Skeletal muscle tissue (tissue), 4 donors: ENCODE measurements around the gene RNF141. TPM values are rescaled to one million over a fixed set of nuclear protein-coding genes. Genes with fewer than 3 reads are reported as not detected.

Source experiments
- H3K27ac ChIP-seq: one replicate; pipeline ENCODE4 v1.7.0; 2013; ENCODE audit warnings: mild to moderate bottlenecking, low read depth, low read length, inconsistent platforms
- H3K27me3 ChIP-seq, 3 donors: one replicate each; pipeline ENCODE4 v1.7.0; 2013; ENCODE audit warnings: low read length in 3 of 3; ENCODE audit not compliant: control insufficient read depth in 3 of 3, insufficient read depth in 3 of 3
- H3K36me3 ChIP-seq, 3 donors: one replicate each; pipeline ENCODE4 v1.7.0; 2013; ENCODE audit warnings: low read length in 3 of 3; ENCODE audit not compliant: control insufficient read depth in 3 of 3, insufficient read depth in 3 of 3
- H3K4me1 ChIP-seq, 3 donors: one replicate each; pipeline ENCODE4 v1.7.0; 2013; ENCODE audit warnings: low read length in 3 of 3, mild to moderate bottlenecking in 3 of 3; ENCODE audit not compliant: control insufficient read depth in 3 of 3, insufficient read depth in 3 of 3
- H3K4me3 ChIP-seq, 3 donors: one replicate each; pipeline ENCODE4 v1.7.0; 2013; ENCODE audit warnings: low read length in 3 of 3
- H3K9ac ChIP-seq, 3 donors: one replicate each; pipeline ENCODE4 v1.7.0; 2013; ENCODE audit warnings: low read length in 3 of 3, mild to moderate bottlenecking in 3 of 3, moderate library complexity in 2 of 3, low read depth in 1 of 3
- H3K9me3 ChIP-seq, 3 donors: one replicate each; pipeline ENCODE4 v1.7.0; 2013; ENCODE audit warnings: low read length in 3 of 3; ENCODE audit not compliant: control insufficient read depth in 3 of 3
- total RNA-seq: library from RNA; depleted of rRNA; stranded (reverse); fragments of >200 nt; gene quantifications from one replicate; pipeline ENCODE4 v1.2.3, GENCODE V29; 2014
- donor health status: Osteomylitis.

Gene RNF141
- total RNA-seq, 1 donor from 2014 or later: 20.4 TPM

GRCh38 chr11:10564030-10564429, 23.0 kb upstream of the RNF141 start:
- H3K27me3 ChIP-seq: no peaks in the 10 kb centered on the region
- H3K9ac ChIP-seq: no peak overlapping the region
- no peaks in the 10 kb centered on the region for H3K9me3 ChIP-seq
- peaks cover 2 to 5% (median 2%) of the 10 kb centered on the region in 3 donors for H3K4me1 ChIP-seq
- no peak overlapping the region for H3K27ac ChIP-seq
- H3K4me3 ChIP-seq: no peak overlapping the region
- no peaks in the 10 kb centered on the region for H3K36me3 ChIP-seq

- Histone ChIP-seq H3K4me1 (peaks cover 0 to 5% (median 0%) of the 10 kb centered on the region in 3 donors), H3K36me3 (no peaks in the 10 kb centered on the region), H3K9ac (no peak overlapping the region), H3K4me3 (no peak overlapping the region), H3K27me3 (no peaks in the 10 kb centered on the region), H3K9me3 (no peaks in the 10 kb centered on the region), H3K27ac (no peak overlapping the region)
Observed at GRCh38 chr11:10561947-10562346, 21.0 kb upstream of the RNF141 start.

GRCh38 chr11:10561043-10561818, 20.2 kb upstream of the RNF141 start:
- H3K4me1 ChIP-seq: peaks cover 0 to 5% (median 0%) of the 10 kb centered on the region in 3 donors
- no peaks in the 10 kb centered on the region for H3K27me3 ChIP-seq
- H3K4me3 ChIP-seq: no peak overlapping the region
- no peaks in the 10 kb centered on the region for H3K9me3 ChIP-seq
- H3K36me3 ChIP-seq: no peaks in the 10 kb centered on the region
- no peak overlapping the region for H3K9ac ChIP-seq
- no peak overlapping the region for H3K27ac ChIP-seq

- Histone ChIP-seq H3K4me3 (no peak overlapping the region), H3K27me3 (no peaks in the 10 kb centered on the region), H3K4me1 (peaks cover 0 to 5% (median 0%) of the 10 kb centered on the region in 3 donors), H3K36me3 (no peaks in the 10 kb centered on the region), H3K27ac (no peak overlapping the region), H3K9me3 (no peaks in the 10 kb centered on the region), H3K9ac (no peak overlapping the region)
Observed at GRCh38 chr11:10558288-10558687, 17.3 kb upstream of the RNF141 start.

GRCh38 chr11:10556590-10556989, 15.6 kb upstream of the RNF141 start:
- H3K36me3 ChIP-seq: no peaks in the 10 kb centered on the region
- H3K9me3 ChIP-seq: no peaks in the 10 kb centered on the region
- H3K4me3 ChIP-seq: no peak overlapping the region
- no peaks in the 10 kb centered on the region for H3K27me3 ChIP-seq
- peaks cover 0 to 5% (median 0%) of the 10 kb centered on the region in 3 donors for H3K4me1 ChIP-seq
- H3K9ac ChIP-seq: no peak overlapping the region
- no peak overlapping the region for H3K27ac ChIP-seq

- no peaks in the 10 kb centered on the region for H3K36me3 ChIP-seq
- H3K27ac ChIP-seq: no peak overlapping the region
- H3K9me3 ChIP-seq: no peaks in the 10 kb centered on the region
- H3K4me1 ChIP-seq: no peaks in the 10 kb centered on the region
- H3K27me3 ChIP-seq: no peaks in the 10 kb centered on the region
- no peak overlapping the region for H3K4me3 ChIP-seq
- H3K9ac ChIP-seq: no peak overlapping the region
Observed at GRCh38 chr11:10551845-10552352, 10.9 kb upstream of the RNF141 start.

- no peak overlapping the region for H3K4me3 ChIP-seq
- no peaks in the 10 kb centered on the region for H3K36me3 ChIP-seq
- no peaks in the 10 kb centered on the region for H3K27me3 ChIP-seq
- no peaks in the 10 kb centered on the region for H3K4me1 ChIP-seq
- no peak overlapping the region for H3K9ac ChIP-seq
- H3K27ac ChIP-seq: no peak overlapping the region
- no peaks in the 10 kb centered on the region for H3K9me3 ChIP-seq
Observed at GRCh38 chr11:10551290-10551592, 10.3 kb upstream of the RNF141 start.

- H3K36me3 ChIP-seq: no peaks in the 10 kb centered on the region
- H3K27me3 ChIP-seq: no peaks in the 10 kb centered on the region
- no peak overlapping the region for H3K4me3 ChIP-seq
- no peak overlapping the region for H3K9ac ChIP-seq
- H3K4me1 ChIP-seq: no peaks in the 10 kb centered on the region
- no peaks in the 10 kb centered on the region for H3K9me3 ChIP-seq
- H3K27ac ChIP-seq: no peak overlapping the region
Observed at GRCh38 chr11:10550503-10551289, 9.7 kb upstream of the RNF141 start.

- H3K4me3 ChIP-seq: no peak overlapping the region
- H3K9me3 ChIP-seq: no peaks in the 10 kb centered on the region
- H3K4me1 ChIP-seq: peaks cover 6 to 13% (median 7%) of the 10 kb centered on the region in 3 donors
- H3K27me3 ChIP-seq: no peaks in the 10 kb centered on the region
- H3K36me3 ChIP-seq: no peaks in the 10 kb centered on the region
- H3K27ac ChIP-seq: no peak overlapping the region
- no peak overlapping the region for H3K9ac ChIP-seq
Observed at GRCh38 chr11:10544491-10545465, 3.8 kb upstream of the RNF141 start.
